A549 (cell line): ENCODE measurements around the gene NPNT. TPM values are rescaled to one million over a fixed set of nuclear protein-coding genes. Genes with fewer than 3 reads are reported as not detected.
"Not testable (repeated sequence)": the region's sequence is repeated elsewhere in the genome, so short reads cannot be mapped to it uniquely, and the experiment has no call there.

Experiments used
- ATAC-seq, 2 experiments: fragments of 200-7000 bp in 1 of 2; fragments of >200 bp in 1 of 2; cut with Nextera tagmentation in 1 of 2; cut with Tn5 transposase in 1 of 2; 3 replicates each; pipeline versions ENCODE4 v1.8.0 to v1.9.1; 2018 to 2020; ENCODE audit warnings: mild to moderate bottlenecking in 1 of 2, moderate library complexity in 1 of 2
- CTCF ChIA-PET: fragments of 300-600 bp; sonication (Branson Sonifier 250); formaldehyde crosslinking; extraction: SDS; loops from one replicate; lab custom pipeline; 2021; ENCODE audit warnings: antibody characterized with exemption, inconsistent platforms; lab: Yijun Ruan, JAX
- POLR2A ChIA-PET: fragments of 350-600 bp; formaldehyde crosslinking; extraction: SDS; loops from one replicate; lab custom pipeline; 2021; ENCODE audit warnings: antibody characterized with exemption, inconsistent platforms; lab: Yijun Ruan, JAX
- DNase-seq, 2 experiments: peaks; one replicate each; pipeline versions ENCODE4 v3.0.0 to v3.0.0-alpha.2; 2011 to 2016; ENCODE audit warnings: low read depth in 1 of 2, low spot score in 1 of 2
- FAIRE-seq: peaks from 2 replicates; lab custom pipeline; 2011; peaks lifted over from hg19 to GRCh38; lab: Jason Lieb, UNC
- H3K27ac ChIP-seq, 2 experiments: fragments of >200 bp; sonication (Bioruptor Twin); formaldehyde crosslinking; 3 replicates each; pipeline ENCODE4 v1.5.1; 2016 to 2017
- H3K4me1 ChIP-seq: fragments of >200 bp; sonication (Bioruptor Twin); formaldehyde crosslinking; 3 replicates; pipeline ENCODE4 v1.6.1; 2016
- H3K4me2 ChIP-seq: fragments of >200 bp; sonication (Bioruptor Twin); formaldehyde crosslinking; 3 replicates; pipeline ENCODE4 v1.6.1; 2016
- H3K4me3 ChIP-seq: fragments of >200 bp; sonication (Bioruptor Twin); formaldehyde crosslinking; 3 replicates; pipeline ENCODE4 v1.5.1; 2016
- H3K9me3 ChIP-seq: fragments of >200 bp; sonication (Bioruptor Twin); formaldehyde crosslinking; 3 replicates; pipeline ENCODE4 v1.6.1; 2016
- BHLHE40 ChIP-seq: IDR thresholded peaks from 2 replicates; pipeline ENCODE4 v1.6.1; 2012; ENCODE audit warnings: low read depth, low read length, inconsistent platforms
- EP300 ChIP-seq, 2 experiments: fragments of >200 bp; sonication (Bioruptor Twin); formaldehyde crosslinking; IDR thresholded peaks; 2 replicates in 1 of 2; 3 replicates in 1 of 2; pipeline ENCODE4 v1.6.1; 2016 to 2017
- FOSB ChIP-seq: fragments of 250-450 bp; sonication (Bioruptor Pico); IDR thresholded peaks from 2 replicates; pipeline ENCODE4 v1.5.0; 2020; ENCODE audit warnings: mild to moderate bottlenecking, moderate library complexity
- GATA3 ChIP-seq: IDR thresholded peaks from 2 replicates; pipeline ENCODE4 v1.6.1; 2012; ENCODE audit warnings: borderline replicate concordance
- HOXB13 ChIP-seq: fragments of 250-450 bp; sonication (Bioruptor Pico); IDR thresholded peaks from 2 replicates; pipeline ENCODE4 v1.5.0; 2020; ENCODE audit warnings: low read depth, mild to moderate bottlenecking, moderate library complexity
- HOXB5 ChIP-seq: fragments of 250-450 bp; sonication (Bioruptor Pico); IDR thresholded peaks from 2 replicates; pipeline ENCODE4 v1.5.0; 2020; ENCODE audit warnings: mild to moderate bottlenecking, moderate library complexity
- JUN ChIP-seq, 2 experiments: fragments of >200 bp; sonication (Bioruptor Twin); formaldehyde crosslinking; IDR thresholded peaks; 2 replicates in 1 of 2; 3 replicates in 1 of 2; pipeline ENCODE4 v1.6.1; 2016 to 2017
- KDM5A ChIP-seq: fragments of 200-600 bp; sonication (generic); IDR thresholded peaks from 2 replicates; pipeline ENCODE4 v1.6.1; 2016; ENCODE audit warnings: antibody characterized with exemption, mild to moderate bottlenecking
- MAFK ChIP-seq: fragments of 450-650 bp; IDR thresholded peaks from 2 replicates; pipeline ENCODE4 v1.6.1; 2014; ENCODE audit not compliant: partially characterized antibody
- NFE2L2 ChIP-seq: fragments of 150-350 bp; conservative IDR thresholded peaks from 2 replicates; pipeline ENCODE4 v1.6.1; 2014; ENCODE audit warnings: low read length
- PHF8 ChIP-seq: fragments of 200-600 bp; sonication (generic); IDR thresholded peaks from 2 replicates; pipeline ENCODE4 v1.6.1; 2016; ENCODE audit warnings: low read depth, mild to moderate bottlenecking, antibody characterized with exemption, moderate library complexity, borderline replicate concordance
- RARB ChIP-seq: fragments of 250-450 bp; sonication (Bioruptor Pico); IDR thresholded peaks from 2 replicates; pipeline ENCODE4 v1.8.0; 2021; ENCODE audit warnings: mild to moderate bottlenecking, moderate library complexity
- RCOR1 ChIP-seq: fragments of 150-350 bp; IDR thresholded peaks from 2 replicates; pipeline ENCODE4 v1.6.1; 2014; ENCODE audit warnings: antibody characterized with exemption, low read length, low read depth
- SMC3 ChIP-seq: fragments of >200 bp; sonication (Bioruptor Twin); formaldehyde crosslinking; IDR thresholded peaks from 3 replicates; pipeline ENCODE4 v1.6.1; 2018; ENCODE audit warnings: inconsistent platforms
- TP53 ChIP-seq: fragments of 250-450 bp; sonication (Bioruptor Pico); IDR thresholded peaks from 2 replicates; pipeline ENCODE4 v1.5.0; 2021; ENCODE audit warnings: mild to moderate bottlenecking, moderate library complexity
- ZNF302 ChIP-seq: fragments of 250-450 bp; sonication (Bioruptor Pico); IDR thresholded peaks from 2 replicates; pipeline ENCODE4 v1.9.0; 2021; ENCODE audit warnings: inconsistent platforms, mild to moderate bottlenecking, moderate library complexity
- ZSCAN20 ChIP-seq: fragments of 250-450 bp; sonication (Bioruptor Pico); IDR thresholded peaks from 2 replicates; pipeline ENCODE4 v1.8.0; 2022; ENCODE audit warnings: mild to moderate bottlenecking, moderate library complexity
- WGBS: methylation state at CpG from one replicate; pipeline ENCODE4 v1.1.6; 2017; ENCODE audit errors: missing lambda C conversion rate; 5-methylcytosine and 5-hydroxymethylcytosine counted together
- polyA plus RNA-seq, 4 experiments: library from polyadenylated mRNA; depleted of rRNA in 3 of 4; stranded (reverse); fragments of >200 nt; fragmentation: RNase III in 1 of 4; extraction: RNeasy Plus Mini Kit Qiagen cat#74134 plus additional on column Dnase treatment in 1 of 4; gene quantifications; 2 replicates in 3 of 4; 3 replicates in 1 of 4; pipeline ENCODE4 v1.2.3, GENCODE V29; 2011 to 2017
- TF ChIP-seq, protein P1 (sequence below): fragments of 450-650 bp; IDR thresholded peaks from 2 replicates; pipeline ENCODE4 v1.6.1; 2014; ENCODE audit warnings: antibody characterized with exemption
- TF ChIP-seq, protein P2 (sequence below): fragments of >200 bp; sonication (Bioruptor Twin); formaldehyde crosslinking; IDR thresholded peaks from 3 replicates; pipeline ENCODE4 v1.6.1; 2016
- TF ChIP-seq, protein P3 (sequence below): fragments of 200-600 bp; sonication (generic); IDR thresholded peaks from 2 replicates; pipeline ENCODE4 v1.6.1; 2016; ENCODE audit warnings: antibody characterized with exemption, mild to moderate bottlenecking, moderate library complexity

The NPNT gene
- polyA plus RNA-seq, 2 of the 4 experiments (the other 2 are of a cell fraction): 0.32 to 0.56 TPM

DNA sequence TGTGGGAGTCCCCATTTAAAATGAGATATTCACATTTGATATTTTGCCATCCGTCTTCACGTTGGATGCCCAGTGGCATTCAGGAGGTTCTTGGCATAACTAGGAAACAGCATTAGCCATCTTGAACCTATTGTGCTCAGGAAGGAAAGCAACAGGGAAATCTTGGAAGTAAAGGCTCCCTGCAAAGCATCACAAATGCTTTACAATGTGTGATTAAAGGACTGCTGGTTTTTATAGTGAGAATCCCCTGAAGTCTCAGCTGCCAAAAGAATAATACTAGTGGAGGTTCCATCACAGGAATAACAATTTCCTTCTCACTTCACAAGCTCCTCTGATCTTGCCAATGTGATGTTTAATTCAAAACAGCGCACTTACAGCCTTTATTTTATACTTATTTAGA lies 49.7 kb upstream of the NPNT start:
- DNase-seq (no peak), ATAC-seq (no peak), FAIRE-seq (no peak)
- CTCF ChIA-PET: no interaction called here
- 97% methylated on average over 3 of the region's 3 CpGs for WGBS
- no peak overlapping the region for H3K27ac ChIP-seq
- H3K4me3 ChIP-seq: no peak overlapping the region
- H3K4me1 ChIP-seq: peaks cover 7% of the 10 kb centered on the region; the same call in 2 of the 3 replicates
- POLR2A ChIA-PET: no interaction called here
- H3K4me2 ChIP-seq: no peak overlapping the region
- no peak for TF ChIP-seq JUN (IDR thresholded peaks at IDR 0.05)
- no peak for TF ChIP-seq ZNF302 (CRISPR knock-in tag)
- TF ChIP-seq KDM5A: no peak
- TF ChIP-seq, protein P1, sequence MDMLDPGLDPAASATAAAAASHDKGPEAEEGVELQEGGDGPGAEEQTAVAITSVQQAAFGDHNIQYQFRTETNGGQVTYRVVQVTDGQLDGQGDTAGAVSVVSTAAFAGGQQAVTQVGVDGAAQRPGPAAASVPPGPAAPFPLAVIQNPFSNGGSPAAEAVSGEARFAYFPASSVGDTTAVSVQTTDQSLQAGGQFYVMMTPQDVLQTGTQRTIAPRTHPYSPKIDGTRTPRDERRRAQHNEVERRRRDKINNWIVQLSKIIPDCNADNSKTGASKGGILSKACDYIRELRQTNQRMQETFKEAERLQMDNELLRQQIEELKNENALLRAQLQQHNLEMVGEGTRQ: no peak
- TF ChIP-seq GATA3: no peak
- TF ChIP-seq SMC3: no peak
- TF ChIP-seq, protein P2, sequence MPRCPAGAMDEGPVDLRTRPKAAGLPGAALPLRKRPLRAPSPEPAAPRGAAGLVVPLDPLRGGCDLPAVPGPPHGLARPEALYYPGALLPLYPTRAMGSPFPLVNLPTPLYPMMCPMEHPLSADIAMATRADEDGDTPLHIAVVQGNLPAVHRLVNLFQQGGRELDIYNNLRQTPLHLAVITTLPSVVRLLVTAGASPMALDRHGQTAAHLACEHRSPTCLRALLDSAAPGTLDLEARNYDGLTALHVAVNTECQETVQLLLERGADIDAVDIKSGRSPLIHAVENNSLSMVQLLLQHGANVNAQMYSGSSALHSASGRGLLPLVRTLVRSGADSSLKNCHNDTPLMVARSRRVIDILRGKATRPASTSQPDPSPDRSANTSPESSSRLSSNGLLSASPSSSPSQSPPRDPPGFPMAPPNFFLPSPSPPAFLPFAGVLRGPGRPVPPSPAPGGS: no peak
- TF ChIP-seq RARB (CRISPR knock-in tag): no peak
- no peak for TF ChIP-seq BHLHE40
- TF ChIP-seq MAFK: no peak
- TF ChIP-seq, protein P3, sequence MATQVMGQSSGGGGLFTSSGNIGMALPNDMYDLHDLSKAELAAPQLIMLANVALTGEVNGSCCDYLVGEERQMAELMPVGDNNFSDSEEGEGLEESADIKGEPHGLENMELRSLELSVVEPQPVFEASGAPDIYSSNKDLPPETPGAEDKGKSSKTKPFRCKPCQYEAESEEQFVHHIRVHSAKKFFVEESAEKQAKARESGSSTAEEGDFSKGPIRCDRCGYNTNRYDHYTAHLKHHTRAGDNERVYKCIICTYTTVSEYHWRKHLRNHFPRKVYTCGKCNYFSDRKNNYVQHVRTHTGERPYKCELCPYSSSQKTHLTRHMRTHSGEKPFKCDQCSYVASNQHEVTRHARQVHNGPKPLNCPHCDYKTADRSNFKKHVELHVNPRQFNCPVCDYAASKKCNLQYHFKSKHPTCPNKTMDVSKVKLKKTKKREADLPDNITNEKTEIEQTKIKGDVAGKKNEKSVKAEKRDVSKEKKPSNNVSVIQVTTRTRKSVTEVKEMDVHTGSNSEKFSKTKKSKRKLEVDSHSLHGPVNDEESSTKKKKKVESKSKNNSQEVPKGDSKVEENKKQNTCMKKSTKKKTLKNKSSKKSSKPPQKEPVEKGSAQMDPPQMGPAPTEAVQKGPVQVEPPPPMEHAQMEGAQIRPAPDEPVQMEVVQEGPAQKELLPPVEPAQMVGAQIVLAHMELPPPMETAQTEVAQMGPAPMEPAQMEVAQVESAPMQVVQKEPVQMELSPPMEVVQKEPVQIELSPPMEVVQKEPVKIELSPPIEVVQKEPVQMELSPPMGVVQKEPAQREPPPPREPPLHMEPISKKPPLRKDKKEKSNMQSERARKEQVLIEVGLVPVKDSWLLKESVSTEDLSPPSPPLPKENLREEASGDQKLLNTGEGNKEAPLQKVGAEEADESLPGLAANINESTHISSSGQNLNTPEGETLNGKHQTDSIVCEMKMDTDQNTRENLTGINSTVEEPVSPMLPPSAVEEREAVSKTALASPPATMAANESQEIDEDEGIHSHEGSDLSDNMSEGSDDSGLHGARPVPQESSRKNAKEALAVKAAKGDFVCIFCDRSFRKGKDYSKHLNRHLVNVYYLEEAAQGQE: no peak
- no peak for TF ChIP-seq RCOR1
- no peak for TF ChIP-seq NFE2L2
- no peak for TF ChIP-seq PHF8
- TF ChIP-seq EP300 (IDR thresholded peaks at IDR 0.05): no peak
- TF ChIP-seq TP53: no peak
- no peak for TF ChIP-seq ZSCAN20 (CRISPR knock-in tag)
- no peak for TF ChIP-seq FOSB (CRISPR knock-in tag)
- H3K9me3 ChIP-seq: no peaks in the 10 kb centered on the region

- DNase-seq, POLR2A ChIA-PET, H3K27ac ChIP-seq, ATAC-seq, CTCF ChIA-PET, H3K4me3 ChIP-seq, H3K9me3 ChIP-seq, FAIRE-seq, H3K4me2 ChIP-seq: not testable (repeated sequence)
- peaks cover 12% of the 10 kb centered on the region; the same call in 2 of the 3 replicates for H3K4me1 ChIP-seq
- 79% methylated on average over 6 of the region's 6 CpGs for WGBS
Observed at GRCh38 chr4:105848359-105848758, 46.9 kb upstream of the NPNT start.

DNA sequence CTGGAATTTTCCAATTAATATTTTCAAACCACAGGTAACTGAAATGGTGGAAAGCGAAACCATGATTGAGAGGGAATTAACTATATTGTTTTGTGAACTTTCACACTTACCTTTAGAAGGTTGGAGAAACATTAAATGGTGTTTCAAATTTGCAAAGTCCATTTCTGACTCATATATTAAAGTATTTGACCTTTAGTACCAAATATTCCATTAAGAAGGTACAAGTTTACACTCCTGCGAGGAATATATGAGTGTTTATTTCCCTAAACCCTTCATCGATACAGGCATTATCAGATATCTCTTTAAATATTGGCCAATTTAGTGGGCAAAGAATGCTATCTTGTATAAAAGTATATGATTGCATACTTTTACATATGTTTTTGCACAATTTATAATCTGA lies 44.1 kb upstream of the NPNT start:
- ChIA-PET CTCF (no interaction called here), POLR2A (no interaction called here)
- DNase-seq (no peak), ATAC-seq (no peak), FAIRE-seq (no peak)
- no peak overlapping the region for H3K4me3 ChIP-seq
- TF ChIP-seq HOXB13: no peak
- no peak for TF ChIP-seq HOXB5 (CRISPR knock-in tag)
- no peaks in the 10 kb centered on the region for H3K9me3 ChIP-seq
- H3K4me1 ChIP-seq: 0 out of 3 replicates have a peak, but pooled peaks cover 5% of the 10 kb centered on the region
- H3K4me2 ChIP-seq: no peak overlapping the region
- 81% methylated on average over 3 of the region's 3 CpGs for WGBS
- H3K27ac ChIP-seq: no peak overlapping the region

DNA sequence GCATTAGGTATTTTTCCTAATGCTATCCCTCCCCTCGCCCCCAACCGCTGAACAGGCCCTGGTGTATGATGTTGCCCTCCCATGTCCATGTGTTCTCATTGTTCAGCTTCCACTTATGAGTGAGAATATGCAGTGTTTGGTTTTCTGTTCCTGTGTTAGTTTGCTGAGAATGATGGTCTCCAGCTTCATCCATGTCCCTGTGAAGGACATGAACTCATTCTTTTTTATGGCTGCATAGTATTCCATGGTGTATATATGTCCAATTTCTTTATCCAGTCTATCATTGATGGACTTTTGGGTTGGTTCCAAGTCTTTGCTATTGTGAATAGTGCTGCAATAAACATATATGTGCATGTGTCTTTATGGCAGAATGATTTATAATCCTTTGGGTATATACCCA lies 43.0 kb upstream of the NPNT start:
- CTCF ChIA-PET, H3K4me2 ChIP-seq, H3K9me3 ChIP-seq, H3K4me1 ChIP-seq, H3K4me3 ChIP-seq, ATAC-seq, DNase-seq, H3K27ac ChIP-seq, POLR2A ChIA-PET, FAIRE-seq: not testable (repeated sequence)
- 87% methylated on average over 2 of the region's 2 CpGs for WGBS
